HCT116 (cell line): ENCODE data around the gene ADGRB3. TPM values are rescaled to one million over a fixed set of nuclear protein-coding genes. Genes with fewer than 3 reads are reported as not detected.
"Not testable (repeated sequence)": the region's sequence is repeated elsewhere in the genome, so short reads cannot be mapped to it uniquely, and the experiment has no call there.

ENCODE experiments used
- ATAC-seq: fragments of 200-7000 bp; cut with Tn5 transposase; 2 replicates; pipeline ENCODE4 v1.9.1; 2020; ENCODE audit warnings: mild to moderate bottlenecking, moderate library complexity
- BruUV-seq: library from RNA; stranded (reverse); fragments of 400-500 nt; replicated peaks from 2 replicates; lab custom pipeline; 2021; lab: Mats Ljungman, UMichigan
- CTCF ChIA-PET: fragments of 300-600 bp; sonication (Branson Sonifier 250); formaldehyde crosslinking; loops from one replicate; lab custom pipeline; 2021; ENCODE audit warnings: antibody characterized with exemption; lab: Charles Lee
- POLR2A ChIA-PET: fragments of 300-600, 350-600 bp; sonication (Branson Sonifier 250); formaldehyde crosslinking; loops from one replicate; lab custom pipeline; 2021; ENCODE audit warnings: antibody characterized with exemption; lab: Charles Lee
- RAD21 ChIA-PET, 2 experiments: fragments of 300-600 bp; sonication (Branson Sonifier 250); formaldehyde crosslinking; loops; one replicate each; lab custom pipeline; 2023; ENCODE audit warnings: low total read pairs in 2 of 2; ENCODE audit not compliant: uncharacterized antibody in 2 of 2, unreplicated experiment in 2 of 2, low non-redundant PET in 1 of 2; lab: Charles Lee
- DNase-seq: peaks from one replicate; pipeline ENCODE4 v3.0.0-alpha.2; 2010; ENCODE audit warnings: low read depth, low spot score
- H2AFZ ChIP-seq: fragments of 200-600 bp; shearing (Covaris generic), sonication (generic); 2 replicates; pipeline ENCODE4 v1.6.1; 2017; ENCODE audit warnings: low read depth, mixed run types, mixed read lengths, antibody characterized with exemption, low read length; ENCODE audit not compliant: poor library complexity, severe bottlenecking
- H3K27ac ChIP-seq: 2 replicates; pipeline ENCODE4 v1.5.1; 2012; ENCODE audit warnings: low read depth, low read length
- H3K27me3 ChIP-seq: fragments of 200-600 bp; sonication (generic); 2 replicates; pipeline ENCODE4 v1.6.1; 2016; ENCODE audit warnings: mixed run types, low read length, mixed read lengths; ENCODE audit not compliant: insufficient read depth
- H3K36me3 ChIP-seq, 2 experiments: fragments of 200-500 bp in 1 of 2; fragments of 200-600 bp in 1 of 2; sonication (Bioruptor generic) in 1 of 2; sonication (generic) in 1 of 2; 2 replicates each; pipeline versions ENCODE4 v1.5.1 to v1.6.1; 2014 to 2016; ENCODE audit warnings: low read length in 2 of 2, inconsistent platforms in 1 of 2, mixed read lengths in 1 of 2, mixed run types in 1 of 2; ENCODE audit not compliant: insufficient read depth in 2 of 2, control insufficient read depth in 1 of 2
- H3K4me1 ChIP-seq, 2 experiments: fragments of 200-600 bp in 1 of 2; sonication (generic) in 1 of 2; 2 replicates each; pipeline versions ENCODE4 v1.5.1 to v1.6.1; 2012 to 2017; ENCODE audit warnings: low read length in 2 of 2, inconsistent platforms in 1 of 2, mild to moderate bottlenecking in 1 of 2, mixed read lengths in 1 of 2, mixed run types in 1 of 2, moderate library complexity in 1 of 2; ENCODE audit not compliant: insufficient read depth in 2 of 2, control insufficient read depth in 1 of 2
- H3K4me2 ChIP-seq: fragments of 200-600 bp; sonication (generic); 2 replicates; pipeline ENCODE4 v1.6.1; 2017; ENCODE audit warnings: mixed run types, low read length, mixed read lengths
- H3K4me3 ChIP-seq, 2 experiments: fragments of 200-600 bp in 1 of 2; sonication (generic) in 1 of 2; replicated peaks in 1 of 2; 2 replicates each; pipeline ENCODE4 v1.5.1; 2011 to 2016; ENCODE audit warnings: low read length in 2 of 2, control low read depth in 1 of 2, low read depth in 1 of 2, mild to moderate bottlenecking in 1 of 2, mixed read lengths in 1 of 2, mixed run types in 1 of 2
- H3K79me2 ChIP-seq: fragments of 200-600 bp; sonication (generic); 2 replicates; pipeline ENCODE4 v1.6.1; 2017; ENCODE audit warnings: mild to moderate bottlenecking, mixed run types, low read length, moderate library complexity, mixed read lengths; ENCODE audit not compliant: insufficient read depth
- H3K9ac ChIP-seq: fragments of 200-600 bp; sonication (generic); 2 replicates; pipeline ENCODE4 v1.6.1; 2016; ENCODE audit warnings: low read length, mixed read lengths
- H3K9me2 ChIP-seq: fragments of 200-600 bp; sonication (generic), shearing (Covaris generic); 2 replicates; pipeline ENCODE4 v1.6.1; 2017; ENCODE audit warnings: mixed run types, mild to moderate bottlenecking, moderate library complexity; ENCODE audit not compliant: insufficient read depth
- H3K9me3 ChIP-seq, 2 experiments: fragments of 200-500 bp in 1 of 2; fragments of 200-600 bp in 1 of 2; sonication (Bioruptor generic) in 1 of 2; sonication (generic) in 1 of 2; 2 replicates each; pipeline ENCODE4 v1.6.1; 2014 to 2017; ENCODE audit warnings: low read length in 2 of 2, mixed read lengths in 2 of 2, inconsistent platforms in 1 of 2, low read depth in 1 of 2, mild to moderate bottlenecking in 1 of 2, mixed run types in 1 of 2, moderate library complexity in 1 of 2; ENCODE audit not compliant: control insufficient read depth in 1 of 2, insufficient read depth in 1 of 2
- H4K20me1 ChIP-seq: fragments of 200-600 bp; sonication (generic), shearing (Covaris generic); 2 replicates; pipeline ENCODE4 v1.6.1; 2017; ENCODE audit warnings: mixed run types, mild to moderate bottlenecking, moderate library complexity; ENCODE audit not compliant: insufficient read depth
- CEBPB ChIP-seq: IDR thresholded peaks from 2 replicates; pipeline ENCODE4 v1.6.1; 2012; ENCODE audit warnings: low read depth
- JUND ChIP-seq: IDR thresholded peaks from 2 replicates; pipeline ENCODE4 v1.6.1; 2012
- POLR2AphosphoS5 ChIP-seq: IDR thresholded peaks from 2 replicates; pipeline ENCODE4 v1.6.1; 2011; ENCODE audit warnings: mild to moderate bottlenecking, low read depth, low read length, moderate library complexity
- REST ChIP-seq: IDR thresholded peaks from 2 replicates; pipeline ENCODE4 v1.6.1; 2012; ENCODE audit warnings: low read depth
- SIN3A ChIP-seq: IDR thresholded peaks from 2 replicates; pipeline ENCODE4 v1.6.1; 2012; ENCODE audit warnings: low read depth
- SRF ChIP-seq: IDR thresholded peaks from 2 replicates; pipeline ENCODE4 v1.6.1; 2012; ENCODE audit warnings: low read depth
- intact Hi-C: fragments of 100-400 bp; cut with micrococcal nuclease; formaldehyde crosslinking; loops from 2 replicates; pipeline ENCODE4 v1.10.0; 2022
- total RNA-seq: library from RNA; stranded (reverse); gene quantifications from one replicate; pipeline ENCODE4 v1.2.1, GENCODE V29; 2021; ENCODE audit not compliant: unreplicated experiment
- TF ChIP-seq, protein P1 (sequence below): IDR thresholded peaks from 2 replicates; pipeline ENCODE4 v1.6.1; 2012
- TF ChIP-seq, protein P2 (sequence below): IDR thresholded peaks from 2 replicates; pipeline ENCODE4 v1.6.1; 2011; ENCODE audit warnings: mild to moderate bottlenecking, low read length, moderate library complexity; ENCODE audit not compliant: insufficient replicate concordance; ENCODE audit errors: extremely low read depth

Gene ADGRB3
- total RNA-seq, 1 experiment from 2014 or later, result not detected

DNA sequence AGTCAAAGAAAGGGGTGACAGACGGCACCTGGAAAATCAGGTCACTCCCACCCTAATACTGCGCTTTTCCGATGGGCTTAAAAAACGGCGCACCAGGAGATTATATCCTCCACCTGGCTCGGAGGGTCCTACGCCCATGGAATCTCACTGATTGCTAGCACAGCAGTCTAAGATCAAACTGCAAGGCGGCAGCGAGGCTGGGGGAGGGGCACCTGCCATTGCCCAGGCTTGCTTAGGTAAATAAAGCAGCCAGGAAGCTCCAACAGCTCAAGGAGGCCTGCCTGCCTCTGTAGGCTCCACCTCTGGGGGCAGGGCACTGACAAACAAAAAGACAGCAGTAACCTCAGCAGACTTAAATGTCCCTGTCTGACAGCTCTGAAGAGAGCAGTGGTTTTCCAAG lies 277.7 kb downstream of the ADGRB3 start:
- intact Hi-C loops, H3K4me1 ChIP-seq: not testable (repeated sequence)

DNA sequence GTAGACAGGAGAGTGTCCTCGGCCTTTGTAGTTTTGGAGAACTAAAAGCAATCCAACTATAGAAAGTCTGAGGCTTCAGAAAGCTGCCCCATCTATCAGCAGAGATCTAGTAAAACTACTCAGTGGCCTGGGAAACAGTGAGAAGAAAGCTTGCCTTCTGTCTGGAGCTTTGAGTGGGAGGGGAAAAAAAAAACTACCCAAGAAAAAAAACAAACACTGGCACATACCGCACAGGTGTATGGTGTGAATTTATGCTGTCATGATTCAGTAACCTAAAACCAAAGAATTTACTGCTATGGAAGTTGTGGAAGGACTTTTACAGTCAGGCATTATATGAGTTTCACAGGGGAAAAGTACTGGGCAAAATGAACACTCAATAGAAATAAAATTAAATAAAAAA lies 280.5 kb downstream of the ADGRB3 start:
- Histone ChIP-seq H3K9ac (no peak overlapping the region), H4K20me1 (no peaks in the 10 kb centered on the region), H3K9me2 (no peaks in the 10 kb centered on the region), H3K4me1 (no peaks in the 10 kb centered on the region), H2AFZ (no peak overlapping the region), H3K27me3 (no peaks in the 10 kb centered on the region), H3K79me2 (no peaks in the 10 kb centered on the region), H3K27ac (no peak overlapping the region), H3K36me3 (no peaks in the 10 kb centered on the region), H3K9me3 (peaks cover 3 to 16% of the 10 kb centered on the region in 2 experiments; a peak in 2 of 4 replicates), H3K4me3 (no peak overlapping the region), H3K4me2 (no peak overlapping the region)
- intact Hi-C loops, result no loop called here
- DNase-seq, result no peak
- ChIA-PET CTCF (no interaction called here), POLR2A (no interaction called here), RAD21 (no interaction called here)
- no TSS peak for BruUV-seq
- TF ChIP-seq JUND, result no peak
- no peak for ATAC-seq

More for the DNA sequence above, 277.7 kb downstream of the ADGRB3 start:
- DNase-seq, H3K4me3 ChIP-seq, CTCF ChIA-PET, H2AFZ ChIP-seq, H3K79me2 ChIP-seq, H3K36me3 ChIP-seq, BruUV-seq, POLR2A ChIA-PET, H3K27me3 ChIP-seq, H3K27ac ChIP-seq, ATAC-seq, H3K9ac ChIP-seq, H4K20me1 ChIP-seq, RAD21 ChIA-PET, H3K4me2 ChIP-seq, H3K9me2 ChIP-seq: not testable (repeated sequence)
- peaks cover 4 to 13% of the 10 kb centered on the region in 2 experiments; a peak in 1 of 4 replicates for H3K9me3 ChIP-seq

GRCh38 chr6:68919537-68919936 lies 284.5 kb downstream of the ADGRB3 start:
- BruUV-seq, result no TSS peak
- Histone ChIP-seq H3K9me2 (no peaks in the 10 kb centered on the region), H3K4me3 (no peak overlapping the region), H3K27ac (no peak overlapping the region), H3K4me1 (no peaks in the 10 kb centered on the region), H3K4me2 (no peak overlapping the region), H4K20me1 (no peaks in the 10 kb centered on the region), H3K79me2 (no peaks in the 10 kb centered on the region), H3K9me3 (peaks cover 3 to 29% of the 10 kb centered on the region in 2 experiments; a peak in 2 of 4 replicates), H3K27me3 (no peaks in the 10 kb centered on the region), H3K9ac (no peak overlapping the region), H3K36me3 (no peaks in the 10 kb centered on the region), H2AFZ (no peak overlapping the region)
- ATAC-seq (no peak), DNase-seq (no peak)
- intact Hi-C loops, result no loop called here
- ChIA-PET RAD21 (no interaction called here), POLR2A (no interaction called here), CTCF (no interaction called here)
- no peak for TF ChIP-seq POLR2AphosphoS5
- TF ChIP-seq, protein P1, sequence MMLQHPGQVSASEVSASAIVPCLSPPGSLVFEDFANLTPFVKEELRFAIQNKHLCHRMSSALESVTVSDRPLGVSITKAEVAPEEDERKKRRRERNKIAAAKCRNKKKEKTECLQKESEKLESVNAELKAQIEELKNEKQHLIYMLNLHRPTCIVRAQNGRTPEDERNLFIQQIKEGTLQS, result no peak
- TF ChIP-seq, protein P2, sequence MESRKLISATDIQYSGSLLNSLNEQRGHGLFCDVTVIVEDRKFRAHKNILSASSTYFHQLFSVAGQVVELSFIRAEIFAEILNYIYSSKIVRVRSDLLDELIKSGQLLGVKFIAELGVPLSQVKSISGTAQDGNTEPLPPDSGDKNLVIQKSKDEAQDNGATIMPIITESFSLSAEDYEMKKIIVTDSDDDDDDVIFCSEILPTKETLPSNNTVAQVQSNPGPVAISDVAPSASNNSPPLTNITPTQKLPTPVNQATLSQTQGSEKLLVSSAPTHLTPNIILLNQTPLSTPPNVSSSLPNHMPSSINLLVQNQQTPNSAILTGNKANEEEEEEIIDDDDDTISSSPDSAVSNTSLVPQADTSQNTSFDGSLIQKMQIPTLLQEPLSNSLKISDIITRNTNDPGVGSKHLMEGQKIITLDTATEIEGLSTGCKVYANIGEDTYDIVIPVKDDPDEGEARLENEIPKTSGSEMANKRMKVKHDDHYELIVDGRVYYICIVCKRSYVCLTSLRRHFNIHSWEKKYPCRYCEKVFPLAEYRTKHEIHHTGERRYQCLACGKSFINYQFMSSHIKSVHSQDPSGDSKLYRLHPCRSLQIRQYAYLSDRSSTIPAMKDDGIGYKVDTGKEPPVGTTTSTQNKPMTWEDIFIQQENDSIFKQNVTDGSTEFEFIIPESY, result no peak
- no peak for TF ChIP-seq SIN3A
- TF ChIP-seq CEBPB, result no peak
- no peak for TF ChIP-seq REST
- no peak for TF ChIP-seq SRF
